GM11168 (cell line): ENCODE results near the gene CYRIA.

Experiments
- in situ Hi-C: fragments of 300-500 bp; cut with MboI; formaldehyde crosslinking; loops from one replicate; pipeline ENCODE4 v1.12.0; 2022; ENCODE audit warnings: low sequenced_read_pairs; ENCODE audit not compliant: unreplicated experiment

CYRIA gene

DNA sequence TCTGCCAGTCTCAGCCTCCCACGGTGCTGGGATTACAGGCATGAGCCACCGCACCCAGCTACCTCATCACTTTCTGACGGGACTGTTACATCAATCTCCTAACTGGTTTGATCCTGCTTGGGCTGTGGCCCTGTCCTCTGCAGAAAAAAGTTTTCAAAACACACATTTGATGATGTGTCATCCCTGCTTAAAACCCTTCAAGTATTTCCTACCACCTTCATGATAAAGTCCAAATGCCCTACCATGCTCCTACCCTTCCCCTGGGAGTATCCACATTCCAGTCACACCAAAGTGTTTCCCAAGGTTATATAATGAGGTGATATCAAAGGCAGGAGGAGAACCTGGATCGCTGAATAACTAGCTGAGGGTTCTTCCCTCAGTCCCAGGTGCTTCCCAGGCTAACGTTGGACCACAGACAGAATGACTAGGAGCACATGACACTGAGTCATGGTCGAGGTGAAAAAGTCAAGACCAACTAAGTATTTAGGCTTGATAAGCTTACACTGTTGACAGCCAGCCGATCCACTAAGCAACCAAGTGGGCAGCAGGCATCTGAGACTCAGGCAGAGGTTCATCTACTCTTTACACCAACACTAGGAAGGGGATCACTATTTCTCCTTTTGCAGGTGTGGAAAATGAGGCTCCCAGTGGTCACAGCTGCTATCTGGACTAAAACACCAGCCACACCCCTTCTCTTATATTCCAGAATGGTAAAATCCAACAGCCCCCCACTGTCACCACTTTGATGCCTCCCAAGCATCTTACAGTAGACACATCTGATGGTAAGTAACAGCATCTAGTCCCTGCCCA, 31.8 kb downstream of the CYRIA start:
- in situ Hi-C loops: no loop called here

DNA sequence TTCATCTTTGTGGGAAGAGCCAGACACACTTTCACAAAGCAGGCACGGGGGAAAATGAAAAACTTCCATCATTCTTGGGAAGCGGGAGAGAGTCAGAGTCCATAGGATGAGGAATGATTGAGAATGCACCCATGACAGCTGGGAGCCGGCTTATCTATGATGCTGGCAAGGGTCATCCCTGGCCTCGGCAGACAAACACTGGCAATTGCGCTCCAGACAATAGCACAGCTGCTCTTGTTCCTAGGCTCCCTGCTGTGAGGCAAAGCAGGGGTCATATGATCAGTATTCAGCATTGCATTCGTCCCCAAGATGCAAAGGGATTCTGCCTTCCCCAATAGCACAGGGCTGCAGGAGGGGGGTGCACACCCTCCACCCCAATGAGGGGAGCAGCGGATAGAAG, 33.0 kb downstream of the CYRIA start:
- in situ Hi-C loops: no loop called here

DNA sequence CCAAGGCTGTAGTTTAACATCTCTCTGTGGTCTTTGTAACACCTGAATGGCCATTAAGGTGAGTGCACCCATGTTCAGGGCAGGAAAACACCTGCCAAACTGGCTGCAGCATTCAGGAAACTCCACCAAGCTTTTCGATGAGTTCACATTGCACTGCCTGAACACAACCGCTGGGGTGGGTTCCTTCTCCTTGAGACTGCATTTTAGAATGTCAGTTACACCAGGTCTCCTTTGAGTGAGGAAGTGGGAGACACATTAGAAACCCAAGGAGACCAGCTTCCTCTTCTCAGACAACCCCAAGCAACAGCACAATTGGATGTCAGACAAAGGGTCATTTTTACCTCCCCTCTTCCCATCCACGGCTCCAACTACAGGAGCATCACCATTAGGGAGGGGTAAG, 35.2 kb downstream of the CYRIA start:
- in situ Hi-C loops: no loop called here

DNA sequence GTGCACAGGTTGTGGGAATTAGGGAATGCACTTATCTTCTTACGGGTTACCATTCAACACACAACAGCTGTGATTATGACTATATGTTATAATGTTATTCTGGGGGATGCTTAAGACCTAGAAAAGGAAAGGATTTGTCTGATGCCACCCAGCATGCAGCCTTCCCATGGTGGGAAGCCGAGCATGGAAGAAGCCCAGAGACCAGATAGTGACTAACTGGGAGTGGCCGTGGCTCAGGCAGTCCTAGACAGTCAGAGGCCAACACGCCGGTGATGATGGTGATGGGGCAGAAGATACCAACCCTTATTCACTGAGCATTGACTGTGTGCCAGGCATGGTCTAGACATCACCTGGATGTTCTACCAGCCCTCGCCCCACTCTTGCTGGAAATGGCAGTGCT, 35.9 kb downstream of the CYRIA start:
- in situ Hi-C loops: loop anchor here (5.0 kb wide), 1 partner anchor 33 kb away; no protein-coding TSS in a partner anchor

DNA sequence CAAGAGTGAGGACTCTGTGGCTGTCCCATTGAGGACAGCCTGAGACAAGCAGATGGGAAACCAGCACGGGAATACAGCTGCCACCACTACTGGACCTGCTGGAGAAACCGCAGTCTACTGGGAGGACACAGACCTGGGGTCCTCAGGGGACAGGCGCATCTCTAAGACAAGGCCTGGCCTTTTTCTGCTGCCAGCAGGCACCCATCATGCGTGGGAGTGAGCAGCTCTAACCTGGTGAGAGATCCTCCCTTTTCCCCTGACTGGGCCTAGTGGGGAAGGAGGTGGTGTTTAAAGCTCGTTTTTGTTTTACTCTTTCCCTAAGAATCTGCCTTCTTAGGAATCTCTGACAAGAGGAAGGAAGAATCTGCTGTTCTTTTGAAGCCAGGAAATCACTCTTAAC, 36.6 kb downstream of the CYRIA start:
- in situ Hi-C loops: loop anchor here (5.0 kb wide), 1 partner anchor 33 kb away; no protein-coding TSS in a partner anchor

DNA sequence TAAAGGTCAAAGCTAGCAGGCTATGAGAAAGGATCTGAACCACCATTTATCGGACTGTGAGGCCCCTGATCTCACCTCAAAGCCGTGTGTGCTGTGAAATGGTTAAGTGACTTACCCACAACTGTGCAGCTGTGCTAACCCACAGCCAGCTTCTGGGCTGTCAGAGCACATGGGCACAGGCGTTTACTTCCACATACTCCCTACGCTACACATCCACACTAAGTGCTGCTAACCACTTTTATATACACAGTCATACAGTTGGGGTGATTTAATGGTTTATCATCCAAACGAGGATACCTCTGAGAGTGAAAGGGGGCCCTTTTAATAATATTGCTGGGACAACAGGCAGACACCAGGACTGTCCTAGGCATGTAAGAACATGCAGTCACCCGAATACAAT, 37.3 kb downstream of the CYRIA start:
- in situ Hi-C loops: loop anchor here (5.0 kb wide), 1 partner anchor 34 kb away; no protein-coding TSS in a partner anchor

DNA sequence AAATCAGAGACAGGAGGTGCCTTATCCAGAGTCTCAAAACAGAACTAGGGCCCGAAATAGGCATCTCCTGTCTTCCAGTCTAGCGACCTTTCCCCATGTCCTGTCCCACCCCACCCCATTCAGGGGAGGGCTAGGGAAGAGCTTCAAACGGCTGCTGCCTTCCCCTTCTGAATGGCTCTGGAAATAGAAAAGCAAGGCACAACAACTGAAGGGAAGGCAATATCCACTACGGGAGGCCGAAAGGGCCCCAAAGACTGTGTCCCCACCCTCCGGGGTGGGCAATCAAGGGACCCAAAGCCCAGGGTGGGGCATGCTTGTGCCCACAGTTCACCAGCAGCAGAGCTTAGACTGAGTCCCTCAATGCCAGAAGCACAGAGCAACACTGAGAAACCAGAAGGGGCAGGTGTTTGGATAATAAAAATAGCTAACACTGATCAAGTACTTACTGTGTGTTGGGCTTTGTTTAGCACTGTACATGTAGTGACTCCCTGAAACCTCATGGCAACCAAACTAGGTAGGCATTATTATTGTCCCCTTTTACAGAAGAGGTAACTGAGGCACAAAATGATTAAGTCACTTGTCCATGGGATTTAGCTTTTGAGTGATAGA, 38.5 kb downstream of the CYRIA start:
- in situ Hi-C loops: loop anchor here (5.0 kb wide), 1 partner anchor 35 kb away; no protein-coding TSS in a partner anchor

DNA sequence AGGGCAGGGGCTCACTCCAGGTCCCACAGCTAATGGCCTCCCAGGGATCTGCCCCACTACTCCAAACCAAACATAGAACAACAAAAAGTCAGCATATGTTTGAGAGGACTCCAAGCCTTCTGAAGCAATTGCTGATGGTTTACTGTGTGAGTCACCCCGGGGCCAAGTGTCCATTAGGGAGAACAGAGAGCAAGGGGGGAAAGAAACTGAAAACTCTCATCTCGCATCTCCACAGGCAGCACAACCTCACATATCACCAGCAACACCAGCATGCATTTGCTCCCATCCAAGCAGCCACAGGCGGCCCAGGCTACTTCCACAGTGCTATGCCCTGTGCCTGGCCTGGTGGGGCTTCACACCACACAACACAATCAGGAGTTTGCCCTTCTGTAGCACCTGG, 39.1 kb downstream of the CYRIA start:
- in situ Hi-C loops: loop anchor here (5.0 kb wide), 1 partner anchor 36 kb away; no protein-coding TSS in a partner anchor

DNA sequence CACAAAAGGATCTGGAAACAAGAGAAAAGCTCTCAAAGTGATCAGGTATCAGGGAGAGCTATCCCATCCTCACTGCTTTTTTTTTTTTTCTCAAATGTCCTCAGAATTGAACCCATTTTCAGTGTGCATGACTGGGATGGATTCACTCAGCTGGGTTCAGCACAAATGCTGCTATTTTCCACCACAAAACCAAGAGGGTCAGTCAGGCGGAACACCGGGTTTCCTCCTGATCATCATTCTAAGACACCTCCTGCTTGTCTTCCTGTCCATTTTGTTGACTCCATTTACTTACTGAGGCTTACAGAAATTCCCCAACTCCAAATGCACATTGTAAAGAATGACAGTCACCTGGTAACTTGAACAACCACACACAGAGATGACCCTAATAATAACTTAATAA, 39.9 kb downstream of the CYRIA start:
- in situ Hi-C loops: loop anchor here (5.0 kb wide), 1 partner anchor 37 kb away; no protein-coding TSS in a partner anchor

DNA sequence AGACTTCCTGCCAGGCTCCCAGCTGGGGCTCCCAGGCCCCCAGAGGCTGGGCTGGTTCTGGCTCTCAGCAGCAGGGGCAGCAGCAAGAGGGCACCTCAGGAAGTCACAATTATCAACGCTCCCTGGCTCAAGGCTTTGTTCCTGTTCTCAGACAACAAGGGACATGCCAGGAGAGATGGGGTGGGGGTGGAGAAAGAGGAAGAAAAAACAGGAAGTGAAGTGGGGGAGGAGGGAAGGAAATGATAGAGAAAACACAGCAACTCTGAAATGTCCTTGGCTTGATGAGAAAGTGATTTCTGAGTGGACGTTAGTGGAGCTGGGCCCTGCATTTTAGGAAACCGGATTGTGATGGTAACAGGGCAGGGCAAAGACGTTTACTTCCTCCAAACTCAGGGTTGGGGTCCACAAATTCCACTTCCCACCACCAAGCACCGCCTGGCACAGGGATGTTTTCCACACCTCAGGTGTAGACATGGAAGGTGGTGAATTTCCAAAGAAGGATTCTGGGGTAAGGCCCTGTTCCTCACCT, 40.4 kb downstream of the CYRIA start:
- in situ Hi-C loops: loop anchor here (5.0 kb wide), 1 partner anchor 37 kb away; no protein-coding TSS in a partner anchor

DNA sequence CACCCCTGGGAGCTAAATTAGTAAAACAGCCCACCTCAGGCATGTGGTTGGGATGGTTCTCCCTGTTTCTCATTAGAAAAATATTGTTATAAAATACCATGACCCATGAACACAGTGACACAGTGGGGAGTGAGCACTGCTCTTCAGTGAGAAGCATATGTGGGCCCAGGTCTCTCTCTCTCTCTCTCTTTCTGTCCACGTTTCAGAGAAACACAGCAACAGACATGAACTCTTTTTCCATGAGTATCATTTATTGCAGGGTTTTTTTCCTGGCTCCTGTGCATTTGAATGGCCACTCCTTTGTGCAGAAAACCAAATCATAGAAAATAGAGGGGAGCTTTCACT, 41.2 kb downstream of the CYRIA start:
- in situ Hi-C loops: loop anchor here (5.0 kb wide), 1 partner anchor 133 kb away; no protein-coding TSS in a partner anchor

DNA sequence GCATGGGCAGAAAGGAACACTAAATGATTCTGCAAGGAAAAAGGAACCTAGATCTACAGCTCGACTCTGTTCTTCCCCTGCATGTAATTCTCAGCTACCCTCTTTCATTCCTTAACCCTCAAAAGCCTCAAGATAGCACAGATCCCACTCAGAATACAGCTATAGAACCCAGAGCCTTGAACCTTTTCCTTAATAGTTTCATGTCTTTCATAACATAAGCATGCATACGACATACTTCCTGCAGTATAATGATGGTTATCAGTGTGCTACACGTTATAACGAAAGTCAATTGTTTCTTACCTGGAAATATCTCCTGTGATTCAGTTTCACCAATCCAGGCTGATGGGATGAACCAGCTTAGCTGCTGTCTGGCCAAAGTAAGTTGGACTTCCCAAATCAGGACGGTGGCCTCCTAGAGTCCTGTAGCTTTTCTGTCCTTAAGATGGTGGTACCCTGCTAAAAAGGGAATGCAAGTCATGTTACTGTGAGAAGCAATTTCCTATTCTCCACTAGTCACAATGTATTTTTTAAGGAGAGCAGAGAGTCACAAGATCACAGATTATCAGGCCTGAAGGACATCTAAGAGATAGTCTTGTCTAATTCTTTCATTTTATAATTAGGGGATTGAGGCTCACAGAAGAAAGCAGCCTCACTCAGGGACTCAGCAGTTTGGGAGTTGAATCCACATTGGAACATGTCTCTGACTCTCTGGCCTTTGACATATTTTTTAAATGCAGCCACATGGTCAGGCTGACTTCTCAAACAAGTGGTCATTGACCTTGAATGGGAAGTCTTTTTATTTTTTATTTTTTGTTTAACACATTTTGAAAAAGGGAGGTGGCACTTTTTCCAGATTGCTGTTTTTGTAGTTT, 41.8 kb downstream of the CYRIA start:
- in situ Hi-C loops: loop anchor here (5.0 kb wide), 1 partner anchor 134 kb away; no protein-coding TSS in a partner anchor

DNA sequence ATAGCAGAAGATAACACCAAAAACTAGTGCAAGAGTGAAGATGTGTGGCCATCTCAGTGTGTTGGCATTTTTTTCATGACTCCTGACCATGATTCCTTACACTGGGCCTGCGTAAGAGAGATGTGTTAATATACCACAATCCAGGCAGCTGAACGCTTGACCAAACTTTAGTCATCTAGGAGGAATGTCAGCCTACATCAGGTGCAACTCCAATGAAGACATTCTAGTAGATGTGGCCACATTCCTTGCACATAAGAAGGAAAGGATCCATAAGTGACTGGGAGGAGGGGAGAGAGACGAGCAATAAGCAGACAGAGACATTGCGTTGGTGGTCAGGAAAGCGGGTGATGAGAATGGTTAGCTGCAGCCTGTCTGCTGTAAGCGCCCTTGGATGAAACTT, 42.6 kb downstream of the CYRIA start:
- in situ Hi-C loops: loop anchor here (5.0 kb wide), 1 partner anchor 134 kb away; no protein-coding TSS in a partner anchor

DNA sequence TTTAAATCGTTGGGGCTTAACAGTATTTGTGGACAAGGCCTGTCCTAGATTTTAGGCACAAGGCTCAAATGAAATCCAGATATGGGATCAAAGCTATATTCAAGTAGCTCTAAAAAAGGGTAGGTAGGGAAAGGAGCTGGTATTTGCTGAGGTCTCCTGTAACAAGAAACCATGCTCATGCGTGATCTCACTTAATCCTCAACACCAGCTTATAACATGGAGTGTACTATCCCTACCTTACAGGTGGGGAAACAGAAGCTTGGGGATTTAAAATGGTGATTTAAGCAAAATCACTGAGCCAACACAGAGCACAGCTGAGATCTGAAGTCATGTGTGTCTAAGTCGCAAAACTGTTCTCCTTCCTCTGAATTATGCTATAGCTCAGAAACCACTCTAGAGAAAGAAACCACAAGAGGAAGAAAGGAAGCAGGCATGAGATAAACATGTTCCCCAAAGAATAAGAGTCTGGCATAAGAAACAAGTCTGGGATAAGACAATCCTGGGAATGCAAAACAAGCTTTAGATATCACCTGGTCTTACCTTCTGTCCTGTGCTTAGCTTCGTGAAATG, 43.1 kb downstream of the CYRIA start:
- in situ Hi-C loops: loop anchor here (5.0 kb wide), 1 partner anchor 135 kb away; no protein-coding TSS in a partner anchor

DNA sequence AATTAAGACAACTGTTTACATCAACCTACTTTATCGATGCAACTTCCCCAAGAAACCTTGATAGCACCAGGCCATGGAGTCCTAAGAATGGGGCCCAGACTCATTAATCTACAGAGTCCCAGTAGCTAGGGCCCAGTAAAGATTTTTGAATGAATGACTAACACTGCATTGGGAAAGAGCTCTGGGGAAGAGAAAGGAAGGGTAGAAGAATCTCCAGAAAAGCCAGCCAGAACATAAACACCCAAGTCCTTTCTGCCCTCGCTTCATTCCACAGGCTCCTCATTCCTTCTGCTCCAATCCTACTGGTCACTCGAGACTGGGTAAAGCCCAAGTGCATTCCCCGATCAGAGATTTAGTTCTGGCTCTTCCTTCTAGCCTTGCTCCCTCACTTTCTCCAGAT, 44.3 kb downstream of the CYRIA start:
- in situ Hi-C loops: loop anchor here (5.0 kb wide), 1 partner anchor 136 kb away; no protein-coding TSS in a partner anchor

DNA sequence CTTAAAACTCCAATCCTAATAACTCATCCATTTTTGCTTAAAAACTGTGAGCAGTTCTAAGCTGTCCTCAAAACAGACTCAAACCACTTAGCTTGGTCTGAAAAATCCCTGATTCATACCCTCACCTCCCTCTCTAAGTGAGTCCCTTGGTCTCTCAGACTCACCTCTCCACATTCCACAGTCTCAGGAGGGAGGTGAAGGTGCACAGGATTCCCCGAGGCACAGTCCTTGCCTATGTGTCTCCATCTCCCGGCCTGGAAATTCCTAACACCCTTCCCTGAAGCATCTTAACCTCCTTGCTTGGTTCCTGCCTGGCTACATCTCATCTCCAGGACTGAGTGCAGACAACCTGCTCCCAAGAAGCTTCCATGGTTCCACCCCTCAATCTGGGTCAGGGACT, 45.0 kb downstream of the CYRIA start:
- in situ Hi-C loops: loop anchor here (5.0 kb wide), 1 partner anchor 137 kb away; no protein-coding TSS in a partner anchor

DNA sequence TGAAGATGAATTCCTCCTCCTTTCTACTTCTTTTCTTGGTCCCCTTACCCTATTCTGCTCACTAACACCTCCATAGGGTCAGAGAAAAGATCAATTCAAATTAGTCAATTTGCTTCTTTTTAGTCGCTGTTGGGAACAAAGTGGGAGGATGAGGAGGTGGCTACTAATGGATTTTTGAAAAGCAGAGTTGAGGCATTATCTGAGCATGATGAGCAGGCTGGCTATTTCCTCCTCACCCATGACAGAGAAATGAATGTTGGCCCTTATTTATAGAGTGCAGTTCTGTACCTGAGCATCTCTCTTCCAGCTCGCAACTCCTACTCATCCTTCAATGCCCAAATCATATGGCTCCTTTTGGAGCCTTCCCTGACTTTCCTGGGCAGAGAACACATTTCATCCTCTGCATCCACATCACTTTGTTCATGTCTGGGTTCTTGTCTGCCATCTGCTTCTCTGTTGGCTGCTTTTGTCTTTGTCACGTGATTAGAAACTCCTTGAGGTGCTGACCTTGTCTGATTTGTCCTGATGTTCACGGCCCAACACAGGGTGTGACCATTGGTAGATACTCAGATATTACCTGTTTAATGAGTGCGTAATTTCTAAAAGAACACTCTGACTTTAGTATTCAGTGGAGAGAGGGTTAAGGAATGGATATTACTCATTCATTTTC, 45.9 kb downstream of the CYRIA start:
- in situ Hi-C loops: loop anchor here (5.0 kb wide), 1 partner anchor 138 kb away; no protein-coding TSS in a partner anchor

DNA sequence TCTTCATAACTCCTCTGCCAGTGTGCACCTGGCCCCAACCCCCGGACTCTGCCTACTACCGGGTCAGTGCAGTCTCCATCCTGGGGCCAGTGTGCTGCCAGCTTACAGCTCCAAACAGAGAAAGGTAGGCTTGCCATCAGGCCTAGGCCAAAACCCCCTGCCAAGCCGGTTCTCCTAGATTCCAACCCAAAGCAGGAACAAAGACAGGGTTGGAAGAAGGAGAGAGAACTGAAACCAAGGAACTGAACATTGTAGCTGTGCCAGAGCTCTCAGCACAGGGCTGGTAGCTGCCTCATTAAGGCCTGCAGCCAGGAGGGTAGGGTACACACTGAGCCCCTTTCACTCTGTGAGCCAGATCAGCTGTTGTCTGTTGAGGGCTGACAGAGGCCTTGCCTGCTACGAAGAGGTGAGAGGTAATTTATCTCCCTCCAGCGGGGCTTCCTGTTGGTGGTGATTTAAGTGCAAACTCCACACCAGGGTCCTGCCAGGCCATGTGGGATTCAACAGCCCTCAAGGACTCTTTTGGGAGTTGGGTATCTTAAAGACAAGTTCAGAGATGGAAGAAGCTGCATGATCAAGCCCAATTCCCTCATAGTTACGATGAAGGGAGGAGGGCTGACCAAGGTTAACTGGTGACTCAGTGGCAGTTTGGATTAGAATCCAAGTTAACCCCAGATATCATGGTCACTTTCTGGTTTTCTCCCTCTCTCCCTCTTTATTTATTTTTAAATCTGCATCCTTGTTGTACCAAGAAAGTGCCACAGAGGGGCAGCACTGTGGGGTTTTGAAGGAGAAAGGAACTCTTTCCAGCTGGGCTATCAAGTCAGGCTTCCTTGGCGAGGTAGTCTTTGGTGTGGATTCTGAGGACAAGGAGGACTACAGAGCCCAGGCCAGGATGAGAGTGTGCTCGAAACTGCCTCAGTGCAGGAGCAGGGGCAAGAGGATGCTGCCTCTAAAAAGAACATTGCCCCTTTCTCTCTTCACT, 48.1 kb downstream of the CYRIA start:
- in situ Hi-C loops: no loop called here
